Astrocyte (in vitro differentiated cells and primary cell): Measurements from ENCODE around the gene HOXC6. TPM values are rescaled to one million over a fixed set of nuclear protein-coding genes. Genes with fewer than 3 reads are reported as not detected.
"Not testable (repeated sequence)": the region's sequence is repeated elsewhere in the genome, so short reads cannot be mapped to it uniquely, and the experiment has no call there.

Experiments
- DNase-seq: peaks from one replicate; pipeline ENCODE4 v3.0.0-alpha.2; 2010; ENCODE audit warnings: low read depth
- FAIRE-seq: peaks from 2 replicates; lab custom pipeline; 2011; peaks lifted over from hg19 to GRCh38; lab: Jason Lieb, UNC
- H2AFZ ChIP-seq: 2 replicates; pipeline ENCODE4 v1.6.0; 2012; ENCODE audit warnings: low read depth, low read length, inconsistent platforms
- H3K27ac ChIP-seq: 2 replicates; pipeline ENCODE4 v1.5.1; 2011; ENCODE audit warnings: low read depth, low read length, inconsistent platforms
- H3K27me3 ChIP-seq: 2 replicates; pipeline ENCODE4 v1.6.0; 2011; ENCODE audit warnings: low read length, inconsistent platforms; ENCODE audit not compliant: insufficient read depth
- H3K36me3 ChIP-seq: 2 replicates; pipeline ENCODE4 v1.5.1; 2011; ENCODE audit warnings: low read length, inconsistent platforms; ENCODE audit not compliant: insufficient read depth
- H3K4me1 ChIP-seq: 2 replicates; pipeline ENCODE4 v1.5.1; 2011; ENCODE audit warnings: low read length, inconsistent platforms; ENCODE audit not compliant: insufficient read depth
- H3K4me2 ChIP-seq: 2 replicates; pipeline ENCODE4 v1.6.0; 2012; ENCODE audit warnings: low read length, inconsistent platforms
- H3K4me3 ChIP-seq: 2 replicates; pipeline ENCODE4 v1.5.1; 2011; ENCODE audit warnings: low read depth, mild to moderate bottlenecking, low read length, inconsistent platforms; ENCODE audit not compliant: insufficient read depth
- H3K79me2 ChIP-seq: 2 replicates; pipeline ENCODE4 v1.6.0; 2012; ENCODE audit warnings: mild to moderate bottlenecking, low read length, inconsistent platforms; ENCODE audit not compliant: insufficient read depth
- H3K9ac ChIP-seq: 2 replicates; pipeline ENCODE4 v1.6.0; 2012; ENCODE audit warnings: mild to moderate bottlenecking, low read length, inconsistent platforms
- H3K9me3 ChIP-seq: 2 replicates; pipeline ENCODE4 v1.5.1; 2012; ENCODE audit warnings: low read depth, mild to moderate bottlenecking, low read length, inconsistent platforms; ENCODE audit not compliant: insufficient read depth
- H4K20me1 ChIP-seq: 2 replicates; pipeline ENCODE4 v1.6.0; 2012; ENCODE audit warnings: low read length, inconsistent platforms; ENCODE audit not compliant: insufficient read depth
- H3K27ac Mint-ChIP-seq: one replicate; pipeline ENCODE4 v1.8.0; 2021; ENCODE audit warnings: mild to moderate bottlenecking, mixed read lengths; ENCODE audit not compliant: unreplicated experiment
- H3K27me3 Mint-ChIP-seq: one replicate; pipeline ENCODE4 v1.8.0; 2021; ENCODE audit warnings: low read depth, mixed read lengths; ENCODE audit not compliant: unreplicated experiment
- H3K36me3 Mint-ChIP-seq: one replicate; pipeline ENCODE4 v1.8.0; 2021; ENCODE audit warnings: low read depth, mixed read lengths; ENCODE audit not compliant: unreplicated experiment
- H3K4me1 Mint-ChIP-seq: one replicate; pipeline ENCODE4 v1.8.0; 2021; ENCODE audit warnings: low read depth, mixed read lengths; ENCODE audit not compliant: unreplicated experiment
- H3K4me3 Mint-ChIP-seq: one replicate; pipeline ENCODE4 v1.8.0; 2021; ENCODE audit warnings: mild to moderate bottlenecking, moderate library complexity, mixed read lengths; ENCODE audit not compliant: unreplicated experiment
- H3K9me3 Mint-ChIP-seq: one replicate; pipeline ENCODE4 v1.8.0; 2021; ENCODE audit warnings: mild to moderate bottlenecking, mixed read lengths; ENCODE audit not compliant: unreplicated experiment
- CTCF ChIP-seq: IDR thresholded peaks from 2 replicates; pipeline ENCODE4 v1.5.1; 2011; ENCODE audit warnings: low read depth, mild to moderate bottlenecking, inconsistent platforms, low read length, moderate library complexity; ENCODE audit not compliant: insufficient read depth
- EZH2 ChIP-seq: IDR thresholded peaks from 2 replicates; pipeline ENCODE4 v1.6.1; 2012; ENCODE audit warnings: mild to moderate bottlenecking, low read length, inconsistent platforms; ENCODE audit not compliant: insufficient read depth
- microRNA-seq: library from miRNA; unstranded; fragments of <30 nt; microRNA quantifications from one replicate; pipeline ENCODE4 v1.2.0, GENCODE V29; 2020
- total RNA-seq: library from RNA; stranded (reverse); gene quantifications from 2 replicates; pipeline ENCODE4 v1.2.1, GENCODE V29; 2021

HOXC6 gene
- total RNA-seq, 1 donor from 2014 or later = not detected

GRCh38 chr12:54075409-54075808 is 47.2 kb downstream of the HOXC6 start:
- no peaks in the 10 kb centered on the region for H3K36me3 Mint-ChIP-seq
- H3K4me1 Mint-ChIP-seq = no peaks in the 10 kb centered on the region
- H3K27me3 ChIP-seq = peaks cover 26% of the 10 kb centered on the region
- peaks cover 6% of the 10 kb centered on the region for H3K9me3 Mint-ChIP-seq
- no peaks in the 10 kb centered on the region for H3K9me3 ChIP-seq
- no peak overlapping the region for H3K4me3 Mint-ChIP-seq
- no peaks in the 10 kb centered on the region for H4K20me1 ChIP-seq
- H3K4me1 ChIP-seq = no peaks in the 10 kb centered on the region
- no peak overlapping the region for H3K4me3 ChIP-seq
- peaks cover 90% of the 10 kb centered on the region for H3K27me3 Mint-ChIP-seq
- TF ChIP-seq EZH2 = no peak
- H3K9ac ChIP-seq = no peak overlapping the region
- no peak overlapping the region for H2AFZ ChIP-seq
- no peak overlapping the region for H3K27ac ChIP-seq
- no peak overlapping the region for H3K27ac Mint-ChIP-seq
- no peaks in the 10 kb centered on the region for H3K36me3 ChIP-seq
- FAIRE-seq = no peak
- no peak overlapping the region for H3K4me2 ChIP-seq
- H3K79me2 ChIP-seq = no peaks in the 10 kb centered on the region
- DNase-seq = no peak

GRCh38 chr12:54075974-54076373 is 47.7 kb downstream of the HOXC6 start:
- Histone ChIP-seq H4K20me1 (no peaks in the 10 kb centered on the region), H3K36me3 (no peaks in the 10 kb centered on the region), H3K4me2 (no peak overlapping the region), H3K79me2 (no peaks in the 10 kb centered on the region), H3K4me3 (no peak overlapping the region), H3K27me3 (peaks cover 21% of the 10 kb centered on the region), H3K27ac (no peak overlapping the region), H3K9ac (no peak overlapping the region), H2AFZ (no peak overlapping the region), H3K9me3 (no peaks in the 10 kb centered on the region), H3K4me1 (no peaks in the 10 kb centered on the region)
- FAIRE-seq = no peak
- Mint-ChIP-seq H3K36me3 (no peaks in the 10 kb centered on the region), H3K9me3 (peaks cover 6% of the 10 kb centered on the region), H3K27ac (no peak overlapping the region), H3K4me1 (no peaks in the 10 kb centered on the region), H3K27me3 (peaks cover 90% of the 10 kb centered on the region), H3K4me3 (no peak overlapping the region)
- TF ChIP-seq CTCF = no peak
- no peak for DNase-seq

GRCh38 chr12:54077843-54078242 is 49.6 kb downstream of the HOXC6 start:
- peaks cover 17% of the 10 kb centered on the region for H3K27me3 ChIP-seq
- H3K36me3 ChIP-seq, H3K27ac ChIP-seq, H3K9me3 Mint-ChIP-seq, H3K9ac ChIP-seq, H3K9me3 ChIP-seq, DNase-seq, H3K4me1 ChIP-seq, H3K4me3 ChIP-seq, H3K79me2 ChIP-seq, H3K36me3 Mint-ChIP-seq, H3K27ac Mint-ChIP-seq, H4K20me1 ChIP-seq, FAIRE-seq, H3K4me2 ChIP-seq, H3K4me1 Mint-ChIP-seq, H2AFZ ChIP-seq, H3K4me3 Mint-ChIP-seq: not testable (repeated sequence)
- peaks cover 88% of the 10 kb centered on the region for H3K27me3 Mint-ChIP-seq

GRCh38 chr12:54079115-54079514 is 50.9 kb downstream of the HOXC6 start:
- not testable (repeated sequence) for H3K79me2 ChIP-seq, FAIRE-seq, H3K4me1 Mint-ChIP-seq, H3K4me2 ChIP-seq, DNase-seq, H3K9me3 ChIP-seq, H3K4me3 ChIP-seq, H3K4me1 ChIP-seq, H3K36me3 ChIP-seq, H3K27ac ChIP-seq, H2AFZ ChIP-seq, H3K4me3 Mint-ChIP-seq, H3K9ac ChIP-seq, H3K9me3 Mint-ChIP-seq, H3K36me3 Mint-ChIP-seq, H3K27ac Mint-ChIP-seq, H4K20me1 ChIP-seq
- peaks cover 28% of the 10 kb centered on the region for H3K27me3 ChIP-seq
- peaks cover 86% of the 10 kb centered on the region for H3K27me3 Mint-ChIP-seq

Small RNAs within 50 kb of the gene (microRNA-seq; reads per million reads assigned to microRNA genes)
- gene MIR196A2 (52.3 reads per million, percentile 58 among the genes with 10 or more reads in this experiment), gene MIR615 (1,693 reads per million, percentile 85 among the genes with 10 or more reads in this experiment)

Other genes with a start within 250 kb of the HOXC6 start
- not detected in 2 replicates for gene HOXC13, start 89.6 kb upstream of the HOXC6 start, total RNA-seq
- not detected in 2 replicates for gene HOXC12, start 73.5 kb upstream of the HOXC6 start, total RNA-seq
- gene HOXC11, start 55.3 kb upstream of the HOXC6 start, total RNA-seq = not detected in 2 replicates
- not detected in 2 replicates for gene HOTAIR, start 53.5 kb upstream of the HOXC6 start, total RNA-seq
- not detected in 2 replicates for gene HOXC10, start 43.3 kb upstream of the HOXC6 start, total RNA-seq
- not detected in 2 replicates for gene HOXC9, start 28.3 kb upstream of the HOXC6 start, total RNA-seq
- gene HOXC8, start 19.5 kb upstream of the HOXC6 start, total RNA-seq = not detected in 2 replicates
- gene HOXC5, start 4.6 kb downstream of the HOXC6 start, total RNA-seq = not detected in 2 replicates
- not detected in 2 replicates for gene HOXC4, start 25.4 kb downstream of the HOXC6 start, total RNA-seq
- gene SMUG1, start 160.5 kb downstream of the HOXC6 start, total RNA-seq = 22.4 and 23.8 TPM in 2 replicates